KBM-7 (cell line): ENCODE data around the gene SMIM34.
"Not testable (repeated sequence)": the region's sequence is repeated elsewhere in the genome, so short reads cannot be mapped to it uniquely, and the experiment has no call there.

Experiments used
- DNase-seq: peaks from one replicate; pipeline ENCODE4 v3.0.0-alpha.2; 2015
- in situ Hi-C: fragments of 300-500 bp; cut with MboI; formaldehyde crosslinking; loops from 2 replicates; pipeline ENCODE4 v1.14.3; 2020; ENCODE audit warnings: low sequenced_read_pairs, low pct_unique_long_range_greater_than_20kb, mixed read lengths

Gene SMIM34

GRCh38 chr21:34423805-34424204 is at the start of gene SMIM34:
SMIM34 (minus strand) TSS chr21:34423951; CDS start chr21:34423839, 112 bp downstream.
- in situ Hi-C loops, DNase-seq: not testable (repeated sequence)

- in situ Hi-C loops, DNase-seq: not testable (repeated sequence)
Measured at GRCh38 chr21:34467333-34467732, 43.6 kb upstream of the SMIM34 start.

- DNase-seq, in situ Hi-C loops: not testable (repeated sequence)
Measured at GRCh38 chr21:34459426-34459825, 35.7 kb upstream of the SMIM34 start.

- DNase-seq, in situ Hi-C loops: not testable (repeated sequence)
Measured at GRCh38 chr21:34458266-34458665, 34.5 kb upstream of the SMIM34 start.

GRCh38 chr21:34456180-34456579 is 32.4 kb upstream of the SMIM34 start:
- DNase-seq, in situ Hi-C loops: not testable (repeated sequence)

GRCh38 chr21:34455628-34456027 is 31.9 kb upstream of the SMIM34 start:
- in situ Hi-C loops, DNase-seq: not testable (repeated sequence)

GRCh38 chr21:34447018-34447417 is 23.3 kb upstream of the SMIM34 start:
- in situ Hi-C loops, DNase-seq: not testable (repeated sequence)

GRCh38 chr21:34443486-34443885 is 19.7 kb upstream of the SMIM34 start:
- in situ Hi-C loops, DNase-seq: not testable (repeated sequence)

GRCh38 chr21:34429710-34430109 is 6.0 kb upstream of the SMIM34 start:
- DNase-seq, in situ Hi-C loops: not testable (repeated sequence)

GRCh38 chr21:34428441-34428840 is 4.7 kb upstream of the SMIM34 start:
- in situ Hi-C loops, DNase-seq: not testable (repeated sequence)

- in situ Hi-C loops, DNase-seq: not testable (repeated sequence)
Measured at GRCh38 chr21:34427339-34427738, 3.6 kb upstream of the SMIM34 start.

GRCh38 chr21:34417448-34418077 is 6.2 kb downstream of the SMIM34 start:
- in situ Hi-C loops, DNase-seq: not testable (repeated sequence)

GRCh38 chr21:34407294-34407693 is 16.5 kb downstream of the SMIM34 start:
- in situ Hi-C loops, DNase-seq: not testable (repeated sequence)

- in situ Hi-C loops, DNase-seq: not testable (repeated sequence)
Measured at GRCh38 chr21:34406676-34407075, 17.1 kb downstream of the SMIM34 start.

- in situ Hi-C loops, DNase-seq: not testable (repeated sequence)
Measured at GRCh38 chr21:34406102-34406501, 17.6 kb downstream of the SMIM34 start.

- DNase-seq, in situ Hi-C loops: not testable (repeated sequence)
Measured at GRCh38 chr21:34405686-34406085, 18.1 kb downstream of the SMIM34 start.

- DNase-seq, in situ Hi-C loops: not testable (repeated sequence)
Measured at GRCh38 chr21:34404742-34405141, 19.0 kb downstream of the SMIM34 start.

- in situ Hi-C loops, DNase-seq: not testable (repeated sequence)
Measured at GRCh38 chr21:34400522-34400921, 23.2 kb downstream of the SMIM34 start.

- DNase-seq, in situ Hi-C loops: not testable (repeated sequence)
Measured at GRCh38 chr21:34383724-34384415, 39.9 kb downstream of the SMIM34 start.

GRCh38 chr21:34383138-34383537 is 40.6 kb downstream of the SMIM34 start:
- DNase-seq, in situ Hi-C loops: not testable (repeated sequence)
